Kidney (tissue), 14 donors: ENCODE data around the gene RBP7. TPM values are rescaled to one million over a fixed set of nuclear protein-coding genes. Genes with fewer than 3 reads are reported as not detected.
A peak's percentile ranks its signal among the peaks of the same experiment; 100 is the strongest.

ENCODE experiments used
- DNase-seq, 5 donors: peaks; one replicate each; pipeline ENCODE4 v3.0.0-alpha.2; 2013 to 2020
- FAIRE-seq: peaks from 2 replicates; lab custom pipeline; 2012; peaks lifted over from hg19 to GRCh38; lab: Jason Lieb, UNC
- H3K27ac ChIP-seq, 2 donors: one replicate each; pipeline ENCODE4 v1.7.0; 2013; ENCODE audit warnings: low read depth in 2 of 2, low read length in 2 of 2, inconsistent platforms in 1 of 2
- H3K27me3 ChIP-seq: one replicate; pipeline ENCODE4 v1.7.1; 2013; ENCODE audit warnings: low read length, inconsistent platforms; ENCODE audit not compliant: control insufficient read depth, insufficient read depth
- H3K36me3 ChIP-seq, 3 donors: one replicate each; pipeline versions ENCODE4 v1.7.0 to v1.7.1; 2013; ENCODE audit warnings: low read length in 3 of 3, control low read depth in 1 of 3, inconsistent platforms in 1 of 3; ENCODE audit not compliant: insufficient read depth in 3 of 3, control insufficient read depth in 2 of 3
- H3K4me1 ChIP-seq, 3 donors: one replicate each; pipeline versions ENCODE4 v1.7.0 to v1.7.1; 2013; ENCODE audit warnings: low read length in 3 of 3, inconsistent platforms in 1 of 3, low read depth in 1 of 3; ENCODE audit not compliant: control insufficient read depth in 2 of 3, insufficient read depth in 2 of 3
- H3K4me3 ChIP-seq, 3 donors: one replicate each; pipeline versions ENCODE4 v1.7.0 to v1.8.1; 2013; ENCODE audit warnings: low read length in 3 of 3, control low read depth in 1 of 3, inconsistent platforms in 1 of 3
- H3K9ac ChIP-seq, 3 donors: one replicate each; pipeline versions ENCODE4 v1.7.0 to v1.7.1; 2013; ENCODE audit warnings: low read length in 3 of 3, control low read depth in 1 of 3, inconsistent platforms in 1 of 3
- H3K9me3 ChIP-seq, 3 donors: one replicate each; pipeline versions ENCODE4 v1.7.0 to v1.7.1; 2013; ENCODE audit warnings: low read length in 3 of 3, control low read depth in 1 of 3, inconsistent platforms in 1 of 3; ENCODE audit not compliant: control insufficient read depth in 2 of 3, insufficient read depth in 1 of 3
- CTCF ChIP-seq: IDR thresholded peaks from 3 replicates; pipeline ENCODE4 v1.5.1; 2012; ENCODE audit warnings: mild to moderate bottlenecking, moderate library complexity, borderline replicate concordance; ENCODE audit not compliant: insufficient read depth; ENCODE audit errors: extremely low read depth
- intact Hi-C: fragments of 100-400 bp; cut with DNase I; formaldehyde crosslinking; loops from one replicate; pipeline ENCODE4 v1.11.1; 2022
- microRNA-seq: library from miRNA; unstranded; fragments of <30 nt; microRNA quantifications from one replicate; pipeline ENCODE4 v1.2.0, GENCODE V29; 2020
- polyA plus RNA-seq: library from polyadenylated mRNA; stranded (reverse); fragments of 350-450 nt; fragmentation: Illumina TruSeq; extraction: RNeasy Lipid Tissue Mini Kit (QIAGEN cat#74804); gene quantifications from one replicate; pipeline ENCODE4 v1.2.3, GENCODE V29; 2014; ENCODE audit warnings: low read depth, low replicate concordance; ENCODE audit not compliant: insufficient read depth
- total RNA-seq: library from RNA; stranded (reverse); fragmentation: NEBNext Ultra II Directional; extraction: Animal tissue kit (Norgen Biotek cat#: 25700); gene quantifications from one replicate; pipeline ENCODE4 v1.2.1, GENCODE V29; 2021
- donor health status: control.
- donor health status: control.
- donor health status: control.
- donor health status: control.
- donor health status: control.
- donor health status: DM: yes; HTN: yes; CAD: no.
- donor health status: Normal renal cell carcinoma (clear cell type).

The RBP7 gene
- total and polyA plus RNA-seq, 2 donors from 2014 or later = 21.2 to 49.3 TPM

- Histone ChIP-seq H3K27me3 (no peaks in the 10 kb centered on the region), H3K4me3 (no peak overlapping the region), H3K36me3 (no peaks in the 10 kb centered on the region), H3K27ac (no peak overlapping the region), H3K4me1 (peaks cover 0 to 5% (median 4%) of the 10 kb centered on the region in 3 donors), H3K9me3 (no peaks in the 10 kb centered on the region), H3K9ac (no peak overlapping the region)
- TF ChIP-seq CTCF = no peak
- intact Hi-C loops = no loop called here
- no peak for DNase-seq
- no peak for FAIRE-seq
Measured at GRCh38 chr1:10063878-10064277, 66.8 kb downstream of the RBP7 start.

GRCh38 chr1:10064416-10065343, 67.7 kb downstream of the RBP7 start:
- DNase-seq (no peak), FAIRE-seq (no peak)
- intact Hi-C loops = no loop called here
- Histone ChIP-seq H3K4me3 (no peak overlapping the region), H3K27me3 (no peaks in the 10 kb centered on the region), H3K9me3 (no peaks in the 10 kb centered on the region), H3K9ac (no peak overlapping the region), H3K27ac (peak overlapping the region in 1 of 2 donors; percentile 5), H3K36me3 (no peaks in the 10 kb centered on the region), H3K4me1 (peaks cover 0 to 5% (median 4%) of the 10 kb centered on the region in 3 donors)
- no peak for TF ChIP-seq CTCF

GRCh38 chr1:10065344-10065685, 68.3 kb downstream of the RBP7 start:
- Histone ChIP-seq H3K4me1 (peaks cover 0 to 5% (median 4%) of the 10 kb centered on the region in 3 donors), H3K4me3 (no peak overlapping the region), H3K9me3 (no peaks in the 10 kb centered on the region), H3K9ac (no peak overlapping the region), H3K36me3 (no peaks in the 10 kb centered on the region), H3K27ac (peak overlapping the region in 1 of 2 donors; percentile 5), H3K27me3 (no peaks in the 10 kb centered on the region)
- no peak for DNase-seq
- no peak for TF ChIP-seq CTCF
- FAIRE-seq = no peak
- intact Hi-C loops = no loop called here

Small RNAs within 50 kb of the gene (microRNA-seq; reads per million reads assigned to microRNA genes)
- gene MIR5697 = 1.0 reads per million

Other genes starting within 250 kb of the RBP7 start
- 158 TPM for gene CLSTN1, start 173.3 kb upstream of the RBP7 start, total RNA-seq
- 114 TPM for gene CLSTN1, start 173.3 kb upstream of the RBP7 start, polyA plus RNA-seq
- gene CTNNBIP1, start 87.0 kb upstream of the RBP7 start, total RNA-seq = 21.9 TPM
- gene CTNNBIP1, start 87.0 kb upstream of the RBP7 start, polyA plus RNA-seq = 26.4 TPM
- gene LZIC, start 53.8 kb upstream of the RBP7 start, total RNA-seq = 27.0 TPM
- 22.3 TPM for gene LZIC, start 53.8 kb upstream of the RBP7 start, polyA plus RNA-seq
- 12.3 TPM for gene NMNAT1, start 53.8 kb upstream of the RBP7 start, total RNA-seq
- gene NMNAT1, start 53.8 kb upstream of the RBP7 start, polyA plus RNA-seq = 17.5 TPM
- gene UBE4B, start 35.7 kb downstream of the RBP7 start, total RNA-seq = 33.5 TPM
- gene UBE4B, start 35.7 kb downstream of the RBP7 start, polyA plus RNA-seq = 13.3 TPM
- 46.4 TPM for gene KIF1B, start 213.3 kb downstream of the RBP7 start, total RNA-seq
- gene KIF1B, start 213.3 kb downstream of the RBP7 start, polyA plus RNA-seq = 8.0 TPM